ENCODE results near the gene MME.
"Not testable (repeated sequence)": the region's sequence is repeated elsewhere in the genome, so short reads cannot be mapped to it uniquely, and the experiment has no call there.

Gene MME

DNA sequence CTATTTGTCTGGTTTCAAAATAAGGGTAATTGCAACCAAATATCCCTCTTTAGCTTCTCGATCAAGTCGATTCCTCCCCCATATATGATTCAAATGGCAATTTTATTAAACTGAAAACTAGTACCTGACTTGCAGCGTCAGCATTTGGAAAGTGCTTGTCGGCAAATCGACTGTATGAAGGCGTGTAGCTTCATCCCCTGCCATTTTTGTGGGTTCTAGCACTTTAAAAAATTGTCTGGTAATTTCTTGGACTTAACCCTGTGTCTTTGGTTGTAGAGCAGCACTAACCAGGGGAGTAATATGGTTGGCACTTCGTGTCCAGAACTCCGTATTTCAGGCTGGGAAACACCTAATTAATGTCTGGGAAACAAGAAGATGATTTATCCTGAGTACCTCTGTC is 573 bp downstream of the MME start:
- DNase-seq (ENCODE audit: low read depth, low spot score): no peak
- peak overlapping the region; percentile 20 for H3K27ac ChIP-seq

GRCh38 chr3:155083313-155083905 is 3.3 kb downstream of the MME start:
- no peak for DNase-seq (ENCODE audit: low read depth, low spot score)
- no peak overlapping the region for H3K27ac ChIP-seq

DNA sequence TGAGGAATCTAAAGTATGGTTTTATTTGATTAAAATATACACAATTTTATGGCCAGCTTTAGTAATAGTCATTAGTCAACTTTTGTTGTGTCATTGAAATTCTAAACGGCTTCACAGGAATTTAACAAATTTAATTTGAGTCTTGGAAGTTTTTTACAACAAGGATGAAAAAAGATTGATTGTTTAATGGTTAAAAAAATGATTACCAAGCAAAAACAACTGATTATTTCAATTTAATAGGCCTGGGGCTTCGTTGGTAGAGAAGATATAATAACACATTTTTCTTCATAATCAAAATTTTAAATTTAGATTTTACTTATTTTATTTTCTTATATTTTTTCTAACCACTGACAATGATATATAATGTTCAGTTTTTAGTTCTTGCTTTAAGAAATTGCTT is 4.4 kb downstream of the MME start:
- H3K27ac ChIP-seq: no peak overlapping the region
- DNase-seq (ENCODE audit: low read depth, low spot score): no peak

GRCh38 chr3:155086051-155086450 is 5.9 kb downstream of the MME start:
- no peak overlapping the region for H3K27ac ChIP-seq
- DNase-seq (ENCODE audit: low read depth, low spot score): no peak

GRCh38 chr3:155088706-155089345 is 8.7 kb downstream of the MME start:
- DNase-seq (ENCODE audit: low read depth, low spot score): no peak
- H3K27ac ChIP-seq: no peak overlapping the region

DNA sequence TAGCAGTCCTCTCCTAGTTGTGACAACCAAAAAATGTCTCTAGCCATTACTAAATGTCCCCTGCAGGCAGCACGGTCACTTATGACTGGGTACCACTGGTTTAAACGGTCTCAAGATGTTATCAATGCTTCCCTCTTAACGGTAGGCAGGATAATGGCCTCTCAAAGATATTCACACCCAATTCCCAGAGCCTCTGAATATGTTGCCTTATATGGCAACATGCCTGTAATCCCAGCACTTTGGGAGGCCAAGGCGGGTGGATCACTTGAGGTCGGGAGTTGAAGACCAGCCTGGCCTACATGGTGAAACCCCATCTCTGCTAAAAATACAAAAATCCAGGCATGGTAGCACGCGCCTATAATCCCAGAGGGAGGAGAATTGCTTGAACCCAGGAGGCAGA is 9.4 kb downstream of the MME start:
- DNase-seq (ENCODE audit: low read depth, low spot score): no peak
- H3K27ac ChIP-seq: no peak overlapping the region

- no peak for DNase-seq (ENCODE audit: low read depth, low spot score)
Observed at GRCh38 chr3:155093261-155093660, 13.1 kb downstream of the MME start.

DNA sequence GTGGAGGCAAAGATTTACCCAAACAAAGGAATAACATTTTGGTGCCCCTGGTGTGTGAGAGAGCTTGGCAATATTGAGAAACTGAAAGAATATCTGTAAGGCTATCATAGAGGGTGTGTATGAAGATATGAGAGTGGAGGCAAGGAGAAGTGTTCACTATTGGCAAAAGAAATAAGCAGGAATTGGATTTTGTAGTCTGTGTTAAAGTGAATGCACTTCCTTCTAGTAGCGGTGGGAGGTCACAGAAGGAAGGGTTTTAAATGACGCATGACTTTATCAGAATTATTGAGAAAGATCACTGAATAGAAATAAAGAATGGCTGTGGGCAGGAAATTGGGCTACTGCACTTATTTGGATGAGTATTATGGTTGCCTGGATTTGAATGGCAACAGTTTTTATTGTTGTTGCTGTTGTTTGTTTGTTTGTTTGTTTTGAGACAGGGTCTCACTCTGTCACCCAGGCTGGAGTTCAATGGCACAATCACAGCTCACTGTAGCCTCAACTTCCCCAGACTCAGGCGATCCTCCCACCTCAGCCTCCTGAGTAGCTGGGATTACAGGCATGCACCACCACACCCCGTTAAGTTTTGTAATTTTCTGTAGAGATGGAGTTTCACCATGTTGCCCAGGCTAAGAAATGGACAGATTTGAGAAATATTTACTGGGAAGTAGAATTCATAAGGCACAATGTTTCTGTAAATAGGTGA is 16.3 kb downstream of the MME start:
- no peak for DNase-seq (ENCODE audit: low read depth, low spot score)
- no peak overlapping the region for H3K27ac ChIP-seq

More at GRCh38 chr3:155093261-155093660, 13.1 kb downstream of the MME start:
- no peak overlapping the region for H3K27ac ChIP-seq

GRCh38 chr3:155097009-155097349 is 16.9 kb downstream of the MME start:
- no peak overlapping the region for H3K27ac ChIP-seq
- no peak for DNase-seq (ENCODE audit: low read depth, low spot score)

- no peak for DNase-seq (ENCODE audit: low read depth, low spot score)
- H3K27ac ChIP-seq: no peak overlapping the region
Observed at GRCh38 chr3:155101398-155101797, 21.3 kb downstream of the MME start.

- DNase-seq (ENCODE audit: low read depth, low spot score): no peak
- H3K27ac ChIP-seq: no peak overlapping the region
Observed at GRCh38 chr3:155102329-155102728, 22.2 kb downstream of the MME start.

DNA sequence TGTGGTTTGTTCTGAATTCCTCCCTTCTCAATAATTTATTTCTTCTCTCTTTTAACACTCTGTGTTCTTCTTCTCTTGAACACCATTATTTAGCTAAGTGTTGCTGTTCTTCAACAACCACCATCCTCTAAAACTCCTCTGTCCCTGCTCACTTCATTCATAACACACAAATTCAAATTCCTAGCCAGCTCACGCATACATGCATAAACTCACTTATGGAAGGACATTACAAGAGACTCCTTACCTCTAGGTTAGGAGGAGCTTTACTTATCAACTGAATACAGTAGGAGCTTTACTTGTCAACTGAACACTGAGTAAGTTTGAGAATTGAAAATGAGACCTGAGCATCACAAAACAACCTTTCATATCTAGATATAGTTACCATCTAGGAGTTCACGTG is 23.6 kb downstream of the MME start:
- DNase-seq (ENCODE audit: low read depth, low spot score): no peak
- no peak overlapping the region for H3K27ac ChIP-seq

- no peak for DNase-seq (ENCODE audit: low read depth, low spot score)
- H3K27ac ChIP-seq: no peak overlapping the region
Observed at GRCh38 chr3:155106119-155106518, 26.0 kb downstream of the MME start.

DNA sequence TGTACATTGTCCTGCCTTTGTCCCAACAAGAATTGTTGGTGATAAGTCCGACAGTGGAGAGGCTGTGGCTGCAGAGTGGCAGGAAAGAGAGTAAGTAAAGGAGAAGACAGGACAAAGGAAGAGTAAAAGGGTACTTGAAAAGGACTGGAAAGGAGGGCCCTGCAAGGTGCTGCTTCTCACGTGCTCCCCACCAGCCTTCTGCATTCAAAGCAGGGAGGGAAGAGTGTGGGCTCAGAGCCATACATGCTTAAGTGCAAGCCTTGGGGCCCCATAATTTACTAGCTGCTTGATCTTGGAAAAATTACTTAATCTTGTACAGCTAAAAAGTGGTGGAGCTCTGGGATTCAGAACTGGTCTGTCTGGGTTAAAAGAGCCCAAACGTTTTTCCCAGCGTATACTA is 29.9 kb downstream of the MME start:
- H3K27ac ChIP-seq: no peak overlapping the region

DNA sequence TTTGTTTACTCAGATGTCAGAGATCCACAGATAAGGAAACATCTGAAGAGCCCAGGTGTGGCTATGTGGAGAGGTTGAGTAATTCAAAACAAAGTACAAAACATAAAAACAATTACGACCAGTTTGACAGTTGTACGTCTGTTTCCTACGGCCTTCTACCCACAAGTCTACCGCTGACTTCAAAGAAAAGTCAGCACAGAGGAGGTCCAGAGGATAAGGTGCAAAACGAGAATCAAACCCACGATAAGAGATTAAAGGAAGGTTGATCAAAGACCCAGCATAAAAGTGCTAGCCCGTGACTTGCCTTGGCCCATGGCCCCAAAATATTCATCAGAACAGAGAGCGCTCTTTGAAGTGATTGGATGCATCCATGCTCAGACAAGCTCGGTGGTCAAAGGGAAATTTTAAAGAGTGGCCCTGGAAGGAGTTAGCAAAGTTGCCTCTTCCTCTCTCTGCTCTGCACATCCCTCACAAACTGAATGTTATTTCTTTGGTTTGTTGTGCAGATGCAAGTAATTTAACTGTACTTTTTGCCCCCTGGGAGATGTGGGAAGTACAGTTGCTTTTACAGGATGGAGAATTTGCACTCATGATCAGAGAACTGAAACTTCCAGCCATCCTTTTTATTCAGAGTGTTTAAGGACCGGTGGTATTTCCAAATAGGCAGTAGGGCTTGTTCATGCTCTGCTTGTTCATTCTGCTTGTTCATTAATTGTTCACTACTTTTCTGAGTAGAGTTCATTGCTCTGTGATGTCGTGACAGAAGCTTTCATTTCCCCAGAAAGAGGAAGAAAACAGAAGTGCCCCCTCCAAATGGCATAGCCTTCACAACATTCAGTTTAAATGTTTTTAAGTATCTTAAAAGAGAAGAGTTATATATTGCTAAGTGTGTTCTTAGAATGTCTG is 31.1 kb downstream of the MME start:
- no peak for DNase-seq (ENCODE audit: low read depth, low spot score)

More for the DNA sequence above, 29.9 kb downstream of the MME start:
- no peak for DNase-seq (ENCODE audit: low read depth, low spot score)

DNA sequence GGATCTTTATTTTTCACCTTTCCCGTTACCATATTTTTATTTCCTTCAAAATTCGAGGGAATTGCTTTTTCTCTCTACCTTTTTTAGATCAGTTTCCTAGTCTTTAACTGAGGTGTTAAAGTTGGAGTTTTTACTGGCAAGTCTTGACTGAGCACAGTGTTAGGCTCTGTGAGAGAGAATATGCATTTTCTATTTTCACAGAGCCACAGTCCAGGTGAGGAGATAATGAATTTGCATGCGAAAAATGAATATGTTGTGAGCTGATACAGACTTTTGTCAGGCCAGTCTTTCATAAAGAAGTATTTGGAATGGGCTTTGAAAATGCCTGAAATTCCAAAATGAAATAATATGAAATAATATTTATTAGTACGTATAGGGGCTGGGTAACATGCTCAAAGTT is 31.9 kb downstream of the MME start:
- no peak overlapping the region for H3K27ac ChIP-seq
- no peak for DNase-seq (ENCODE audit: low read depth, low spot score)

More for the DNA sequence above, 31.1 kb downstream of the MME start:
- no peak overlapping the region for H3K27ac ChIP-seq

DNA sequence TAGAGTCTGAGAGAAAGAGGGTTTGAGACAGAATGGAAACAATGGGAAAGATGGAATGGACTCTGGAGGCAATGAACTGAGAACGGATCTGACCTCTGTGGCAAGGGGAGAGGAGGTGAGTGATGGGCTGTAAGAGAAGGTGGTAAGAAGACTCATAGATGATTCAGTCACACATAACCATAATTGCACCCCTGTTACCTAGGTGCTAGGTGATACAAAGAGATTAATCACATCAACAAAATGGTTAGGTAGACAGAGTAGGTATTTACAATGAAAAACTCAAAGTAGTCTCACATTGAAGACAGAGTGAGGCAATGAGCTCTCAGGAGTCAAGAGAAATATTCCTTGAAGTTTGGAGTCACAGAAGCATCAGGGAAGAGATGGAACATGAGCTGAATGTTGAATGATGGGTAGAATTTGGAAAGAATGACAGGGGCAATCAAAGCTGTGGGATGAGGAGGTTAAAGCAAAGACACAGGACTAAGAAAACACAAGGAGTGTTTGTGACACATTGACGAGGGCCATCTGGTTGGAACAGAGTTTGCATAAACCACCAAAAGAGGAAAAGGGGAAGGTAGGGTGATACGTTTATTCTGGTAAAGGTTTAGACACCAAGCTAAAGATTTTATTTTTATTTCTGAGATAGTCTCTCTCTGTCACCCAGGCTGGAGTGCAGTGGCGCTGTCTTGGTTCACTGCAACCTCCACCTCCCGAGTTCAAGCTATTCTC is 32.7 kb downstream of the MME start:
- DNase-seq (ENCODE audit: low read depth, low spot score): peak; percentile 20
- H3K27ac ChIP-seq: no peak overlapping the region

- H3K27ac ChIP-seq; DNase-seq (ENCODE audit: low read depth, low spot score): not testable (repeated sequence)
Observed at GRCh38 chr3:155124745-155125144, 44.6 kb downstream of the MME start.

DNA sequence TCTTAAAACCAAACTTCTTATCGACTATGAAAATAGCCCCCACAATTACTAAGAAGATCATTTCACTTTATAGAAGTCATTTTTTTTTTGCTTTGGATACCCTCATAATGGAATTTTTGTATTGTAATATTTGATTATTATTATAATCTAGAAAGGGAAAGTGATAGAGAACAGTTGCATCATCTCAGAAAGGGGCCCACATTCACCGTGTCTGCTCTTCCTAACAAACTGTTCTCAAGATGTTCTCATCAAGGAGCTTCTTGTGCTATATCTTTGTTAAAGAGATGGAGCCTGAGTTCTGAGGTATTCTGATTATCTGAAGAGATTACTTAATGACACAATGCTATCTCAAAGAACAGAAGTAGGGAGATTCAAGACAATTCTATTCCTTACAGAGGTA is 49.3 kb downstream of the MME start:
- no peak overlapping the region for H3K27ac ChIP-seq
- no peak for DNase-seq (ENCODE audit: low read depth, low spot score)

DNA sequence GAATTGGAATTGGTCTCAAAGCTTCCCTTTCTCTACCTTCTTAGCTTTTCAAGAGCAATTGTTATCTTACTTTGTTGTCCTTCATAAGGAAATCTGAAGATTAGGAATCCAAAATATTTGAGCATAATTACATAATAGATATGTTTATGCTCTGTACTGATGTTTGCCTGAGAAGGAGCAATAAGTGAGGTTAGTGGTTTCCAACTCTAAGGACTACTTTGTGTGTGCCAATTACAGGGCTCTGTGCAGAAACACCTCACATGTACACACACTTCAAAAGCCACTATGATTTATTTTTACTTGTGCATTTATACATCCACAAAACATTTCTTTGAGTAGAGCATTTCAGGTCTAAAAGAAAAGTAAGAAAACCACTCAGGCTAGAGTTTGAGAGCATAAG is 49.9 kb downstream of the MME start:
- peak overlapping the region; percentile 81 for H3K27ac ChIP-seq
- no peak for DNase-seq (ENCODE audit: low read depth, low spot score)

All from epithelial cell of prostate (primary cell).